GM12865 (cell line): ENCODE data around the gene STXBP5L.
"Not testable (repeated sequence)": the region's sequence is repeated elsewhere in the genome, so short reads cannot be mapped to it uniquely, and the experiment has no call there.

Experiments
- DNase-seq: peaks from one replicate; pipeline ENCODE4 v3.0.0; 2010; ENCODE audit warnings: low read depth
- H3K4me3 ChIP-seq: 2 replicates; pipeline ENCODE4 v1.5.1; 2011; ENCODE audit warnings: mild to moderate bottlenecking, low read depth, low read length, control low read depth
- TF ChIP-seq, protein P1 (sequence below): IDR thresholded peaks from 2 replicates; pipeline ENCODE4 v1.5.1; 2011; ENCODE audit warnings: low read length, control low read depth, low read depth, inconsistent platforms; ENCODE audit not compliant: insufficient read depth; ENCODE audit errors: missing control alignments

The STXBP5L gene

DNA sequence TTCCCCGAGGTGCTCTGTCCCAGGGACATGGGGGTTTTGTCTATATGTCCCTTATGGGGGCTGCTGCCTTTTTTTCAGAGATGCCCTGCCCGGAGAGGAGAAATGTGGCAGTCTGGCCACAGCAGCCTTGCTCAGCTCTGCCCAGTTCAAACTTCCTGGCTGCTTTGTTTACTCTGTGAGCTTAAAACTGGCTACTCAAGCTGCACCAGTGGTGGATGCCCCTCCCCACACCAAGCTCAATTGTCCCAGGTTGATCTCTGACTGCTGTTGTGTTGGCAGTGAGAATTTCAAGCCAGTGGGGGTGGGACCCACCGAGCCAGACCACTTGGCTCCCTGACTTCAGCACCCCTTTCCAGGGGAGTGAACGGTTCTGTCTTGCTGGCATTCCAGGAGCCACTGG lies 188.9 kb downstream of the STXBP5L start:
- DNase-seq, result no peak
- H3K4me3 ChIP-seq, result no peak overlapping the region
- TF ChIP-seq, protein P1, sequence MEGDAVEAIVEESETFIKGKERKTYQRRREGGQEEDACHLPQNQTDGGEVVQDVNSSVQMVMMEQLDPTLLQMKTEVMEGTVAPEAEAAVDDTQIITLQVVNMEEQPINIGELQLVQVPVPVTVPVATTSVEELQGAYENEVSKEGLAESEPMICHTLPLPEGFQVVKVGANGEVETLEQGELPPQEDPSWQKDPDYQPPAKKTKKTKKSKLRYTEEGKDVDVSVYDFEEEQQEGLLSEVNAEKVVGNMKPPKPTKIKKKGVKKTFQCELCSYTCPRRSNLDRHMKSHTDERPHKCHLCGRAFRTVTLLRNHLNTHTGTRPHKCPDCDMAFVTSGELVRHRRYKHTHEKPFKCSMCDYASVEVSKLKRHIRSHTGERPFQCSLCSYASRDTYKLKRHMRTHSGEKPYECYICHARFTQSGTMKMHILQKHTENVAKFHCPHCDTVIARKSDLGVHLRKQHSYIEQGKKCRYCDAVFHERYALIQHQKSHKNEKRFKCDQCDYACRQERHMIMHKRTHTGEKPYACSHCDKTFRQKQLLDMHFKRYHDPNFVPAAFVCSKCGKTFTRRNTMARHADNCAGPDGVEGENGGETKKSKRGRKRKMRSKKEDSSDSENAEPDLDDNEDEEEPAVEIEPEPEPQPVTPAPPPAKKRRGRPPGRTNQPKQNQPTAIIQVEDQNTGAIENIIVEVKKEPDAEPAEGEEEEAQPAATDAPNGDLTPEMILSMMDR, result no peak

DNA sequence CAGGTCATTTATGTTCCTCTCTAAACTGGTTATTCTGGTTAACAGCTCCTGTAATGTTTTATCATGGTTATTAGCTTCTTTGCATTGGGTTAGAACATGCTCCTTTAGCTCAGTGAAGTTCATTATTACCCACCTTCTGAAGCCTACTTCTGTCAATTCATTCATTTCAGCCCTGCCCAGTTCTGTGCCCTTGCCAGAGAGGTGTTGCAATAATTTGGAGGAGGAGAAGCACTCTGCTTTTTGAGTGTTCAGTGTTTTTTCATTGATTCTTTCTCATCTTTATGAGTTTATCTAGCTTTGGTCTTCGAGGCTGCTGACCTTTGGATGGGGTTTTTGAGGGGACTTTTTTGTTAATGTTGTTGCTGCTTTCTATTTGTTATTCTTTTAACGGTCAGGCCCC lies 203.1 kb downstream of the STXBP5L start:
- not testable (repeated sequence) for DNase-seq, H3K4me3 ChIP-seq

DNA sequence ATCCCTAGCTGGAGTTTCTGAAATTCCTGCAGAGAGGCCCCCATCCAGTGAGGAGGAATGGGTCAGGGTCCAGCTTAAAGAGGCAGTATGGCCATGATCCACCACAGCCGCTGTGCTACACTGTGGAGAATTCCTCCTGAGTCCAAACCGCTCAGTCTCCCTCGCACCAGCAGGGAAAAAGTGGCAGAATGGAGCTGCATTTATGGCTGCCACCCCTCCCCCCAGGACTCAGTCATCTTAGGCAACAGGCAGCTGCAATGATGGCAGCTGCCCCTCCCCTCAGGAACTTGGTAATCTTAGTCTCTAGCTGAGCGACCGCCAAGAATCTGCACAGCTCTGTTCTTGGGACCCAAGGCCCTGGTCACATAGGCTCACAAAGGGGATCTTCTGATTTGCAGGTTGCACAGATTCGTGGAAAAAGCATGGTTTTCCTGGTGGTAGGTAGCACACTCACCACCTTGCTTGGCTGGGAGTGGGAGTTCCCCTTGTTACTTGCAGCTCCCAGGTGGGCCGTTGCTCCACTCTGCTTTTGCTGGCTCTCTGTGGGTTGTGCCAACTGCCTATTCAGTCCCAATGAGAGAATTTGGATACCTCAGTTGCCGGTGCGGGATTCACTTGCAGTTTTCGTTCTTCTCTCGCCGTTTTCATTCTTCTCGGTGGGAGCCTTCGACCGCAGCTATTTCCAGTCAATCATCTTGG lies 204.1 kb downstream of the STXBP5L start:
- TF ChIP-seq, protein P1, result no peak
- no peak for DNase-seq
- no peak overlapping the region for H3K4me3 ChIP-seq

DNA sequence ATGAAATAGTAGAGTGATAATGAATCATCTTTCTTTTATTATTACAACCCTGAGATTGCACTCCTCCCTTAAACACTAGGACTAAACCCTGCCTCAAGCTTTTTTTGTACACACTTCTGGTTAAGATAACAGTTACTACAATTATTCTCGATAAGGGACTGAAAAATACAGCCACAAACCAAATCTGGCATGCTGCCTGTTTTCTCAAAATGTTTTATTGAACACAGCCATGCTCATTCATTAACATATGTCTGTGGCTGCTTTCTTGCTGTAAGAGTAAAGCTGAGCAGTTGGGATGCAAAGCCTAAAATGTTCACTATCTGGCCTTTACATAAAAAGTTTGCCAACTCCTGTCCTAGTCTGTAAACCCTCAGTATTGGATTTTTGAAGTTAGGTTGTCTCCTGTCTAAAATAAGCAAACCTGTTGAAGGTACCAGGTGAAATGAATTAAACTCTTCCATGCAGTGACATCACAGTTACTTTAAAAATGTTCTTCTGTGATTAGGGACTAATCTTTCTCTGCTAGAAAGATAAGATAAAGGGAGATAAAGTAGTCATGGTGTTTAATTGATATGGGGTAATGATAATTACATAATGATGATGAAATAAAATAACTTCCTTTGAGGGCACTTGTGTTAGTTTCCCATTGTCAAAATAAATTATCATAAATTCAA lies 218.2 kb downstream of the STXBP5L start:
- DNase-seq, result no peak
- H3K4me3 ChIP-seq, result no peak overlapping the region
- TF ChIP-seq, protein P1, result no peak

DNA sequence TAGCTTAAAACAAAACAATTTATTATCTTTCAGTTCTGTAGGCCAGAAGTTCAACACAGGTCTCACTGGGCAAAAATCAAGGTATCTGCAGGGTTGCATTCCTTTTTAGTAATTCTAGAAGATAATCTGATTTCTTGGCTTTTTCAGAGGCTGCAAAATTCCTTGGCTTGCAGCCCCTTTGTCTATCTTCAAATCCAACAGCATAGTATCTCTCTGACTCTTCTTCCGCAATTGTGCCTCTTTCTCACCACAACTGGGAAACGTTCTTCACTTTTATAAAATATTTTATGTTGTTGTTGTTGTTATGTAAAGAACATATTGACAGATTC lies 218.7 kb downstream of the STXBP5L start:
- TF ChIP-seq, protein P1, result no peak
- no peak for DNase-seq
- no peak overlapping the region for H3K4me3 ChIP-seq

DNA sequence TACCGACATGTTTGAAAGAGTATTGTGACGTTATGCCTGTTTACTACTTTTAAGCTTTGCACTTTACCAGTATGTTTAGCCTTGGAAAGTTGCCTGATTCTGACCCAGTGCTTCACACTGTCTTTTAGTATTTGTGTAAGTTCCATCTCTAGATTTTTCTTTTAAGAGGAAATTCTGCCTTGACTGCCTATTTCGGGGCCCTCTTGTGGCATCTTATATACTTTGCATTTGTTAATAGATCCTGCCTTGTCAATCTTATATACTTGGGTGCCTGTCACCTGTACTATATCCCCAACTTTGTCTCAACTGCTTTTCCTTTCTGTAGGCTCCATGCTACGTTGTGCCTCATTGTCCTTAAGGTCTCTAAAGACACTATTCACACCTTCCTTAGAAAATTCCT lies 244.6 kb downstream of the STXBP5L start:
- peak; percentile 1 for DNase-seq
- TF ChIP-seq, protein P1, result no peak
- H3K4me3 ChIP-seq, result no peak overlapping the region

DNA sequence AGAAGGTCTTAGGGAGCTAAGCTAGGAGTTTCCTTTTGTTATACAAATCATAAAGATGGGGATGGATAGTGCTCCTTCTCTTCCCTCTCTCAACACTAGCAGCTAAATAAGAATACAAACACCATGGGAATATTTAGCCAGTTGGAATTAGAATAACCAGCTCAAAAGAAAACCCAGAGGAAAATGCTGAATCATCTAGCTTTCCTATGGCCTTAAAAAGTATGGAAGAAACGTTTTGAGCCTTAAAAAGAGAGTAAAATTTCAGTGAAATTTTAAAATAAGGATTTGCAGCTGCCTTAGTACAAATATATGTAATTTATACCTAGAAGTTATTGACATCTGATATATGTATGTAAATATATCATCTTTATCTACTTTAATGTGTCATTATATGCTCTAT lies 245.8 kb downstream of the STXBP5L start:
- no peak for DNase-seq
- TF ChIP-seq, protein P1, result no peak
- H3K4me3 ChIP-seq, result no peak overlapping the region
